ENCODE results near the gene TRIM2.
"Not testable (repeated sequence)": the region's sequence is repeated elsewhere in the genome, so short reads cannot be mapped to it uniquely, and the experiment has no call there.

TRIM2 gene

GRCh38 chr4:153204247-153204671 lies at the start of gene TRIM2:
Gene TRIM2 (plus strand): TSS chr4:153204443. CDS start chr4:153204531, 88 bp downstream.
- no peak for DNase-seq (ENCODE audit: low read depth in 2 of 2)

- DNase-seq (ENCODE audit: low read depth in 2 of 2), result no peak
Measured at GRCh38 chr4:153155686-153156085, 48.6 kb upstream of the TRIM2 start.

GRCh38 chr4:153156263-153156662 lies 48.0 kb upstream of the TRIM2 start:
- no peak for DNase-seq (ENCODE audit: low read depth in 2 of 2)

GRCh38 chr4:153156721-153157120 lies 47.5 kb upstream of the TRIM2 start:
- DNase-seq (ENCODE audit: low read depth in 2 of 2), result no peak

- no peak for DNase-seq (ENCODE audit: low read depth in 2 of 2)
Measured at GRCh38 chr4:153159016-153159415, 45.2 kb upstream of the TRIM2 start.

GRCh38 chr4:153159728-153160221 lies 44.5 kb upstream of the TRIM2 start:
- DNase-seq (ENCODE audit: low read depth in 2 of 2), result no peak

- no peak for DNase-seq (ENCODE audit: low read depth in 2 of 2)
Measured at GRCh38 chr4:153160821-153161220, 43.4 kb upstream of the TRIM2 start.

- DNase-seq (ENCODE audit: low read depth in 2 of 2), result no peak
Measured at GRCh38 chr4:153161226-153161963, 42.8 kb upstream of the TRIM2 start.

- not testable (repeated sequence) for DNase-seq (ENCODE audit: low read depth in 2 of 2)
Measured at GRCh38 chr4:153165236-153165635, 39.0 kb upstream of the TRIM2 start.

- DNase-seq (ENCODE audit: low read depth in 2 of 2), result no peak
Measured at GRCh38 chr4:153166716-153167501, 37.3 kb upstream of the TRIM2 start.

- DNase-seq (ENCODE audit: low read depth in 2 of 2), result no peak
Measured at GRCh38 chr4:153169776-153170175, 34.5 kb upstream of the TRIM2 start.

- no peak for DNase-seq (ENCODE audit: low read depth in 2 of 2)
Measured at GRCh38 chr4:153170407-153170806, 33.8 kb upstream of the TRIM2 start.

GRCh38 chr4:153174821-153175567 lies 29.2 kb upstream of the TRIM2 start:
- DNase-seq (ENCODE audit: low read depth in 2 of 2), result no peak

- DNase-seq (ENCODE audit: low read depth in 2 of 2), result no peak
Measured at GRCh38 chr4:153176938-153177337, 27.3 kb upstream of the TRIM2 start.

- no peak for DNase-seq (ENCODE audit: low read depth in 2 of 2)
Measured at GRCh38 chr4:153177841-153178240, 26.4 kb upstream of the TRIM2 start.

- no peak for DNase-seq (ENCODE audit: low read depth in 2 of 2)
Measured at GRCh38 chr4:153179100-153179499, 25.1 kb upstream of the TRIM2 start.

GRCh38 chr4:153181293-153181692 lies 22.9 kb upstream of the TRIM2 start:
- DNase-seq (ENCODE audit: low read depth in 2 of 2), result no peak

GRCh38 chr4:153181700-153182099 lies 22.5 kb upstream of the TRIM2 start:
- DNase-seq (ENCODE audit: low read depth in 2 of 2), result no peak

GRCh38 chr4:153183146-153183545 lies 21.1 kb upstream of the TRIM2 start:
- no peak for DNase-seq (ENCODE audit: low read depth in 2 of 2)

GRCh38 chr4:153185331-153185852 lies 18.9 kb upstream of the TRIM2 start:
- DNase-seq (ENCODE audit: low read depth in 2 of 2), result no peak

GRCh38 chr4:153186046-153186728 lies 18.1 kb upstream of the TRIM2 start:
- no peak for DNase-seq (ENCODE audit: low read depth in 2 of 2)
